Upper lobe of right lung (tissue), 1 donor: ENCODE data around the gene ORM2. TPM values are rescaled to one million over a fixed set of nuclear protein-coding genes. Genes with fewer than 3 reads are reported as not detected.

Experiments used
- ATAC-seq: fragments of 200-7000 bp; cut with Tn5 transposase; one replicate; pipeline ENCODE4 v1.9.1; 2020; ENCODE audit warnings: mild to moderate bottlenecking, moderate library complexity
- DNase-seq: peaks from one replicate; pipeline ENCODE4 v3.0.0-alpha.2; 2020
- H3K27ac ChIP-seq: fragments of 200-600 bp; one replicate; pipeline ENCODE4 v1.8.0; 2022
- H3K27me3 ChIP-seq: fragments of 200-600 bp; one replicate; pipeline ENCODE4 v1.8.0; 2022; ENCODE audit warnings: mild to moderate bottlenecking
- H3K36me3 ChIP-seq: fragments of 200-600 bp; one replicate; pipeline ENCODE4 v1.8.0; 2022
- H3K4me1 ChIP-seq: fragments of 200-600 bp; one replicate; pipeline ENCODE4 v1.8.0; 2022
- H3K4me3 ChIP-seq: fragments of 200-600 bp; one replicate; pipeline ENCODE4 v1.8.0; 2022; ENCODE audit warnings: mild to moderate bottlenecking
- H3K9me3 ChIP-seq: fragments of 200-600 bp; one replicate; pipeline ENCODE4 v1.8.0; 2022
- intact Hi-C: fragments of 100-400 bp; cut with DNase I; formaldehyde crosslinking; loops from one replicate; pipeline ENCODE4 v1.11.0; 2022
- total RNA-seq: library from RNA; stranded (reverse); fragmentation: NEBNext Ultra II Directional; extraction: Animal tissue kit (Norgen Biotek cat#: 25700); gene quantifications from one replicate; pipeline ENCODE4 v1.2.1, GENCODE V29; 2021
- TF ChIP-seq, protein P1 (sequence below): fragments of 200-600 bp; IDR thresholded peaks from one replicate; pipeline ENCODE4 v1.8.0; 2022; ENCODE audit warnings: antibody characterized with exemption
- donor health status: DM: no; HTN: yes; CAD: no; lungs with severe emphysema.

ORM2 gene
- total RNA-seq, 1 donor from 2014 or later = 3.9 TPM

- no peak for ATAC-seq
- intact Hi-C loops = no loop called here
- TF ChIP-seq, protein P1, sequence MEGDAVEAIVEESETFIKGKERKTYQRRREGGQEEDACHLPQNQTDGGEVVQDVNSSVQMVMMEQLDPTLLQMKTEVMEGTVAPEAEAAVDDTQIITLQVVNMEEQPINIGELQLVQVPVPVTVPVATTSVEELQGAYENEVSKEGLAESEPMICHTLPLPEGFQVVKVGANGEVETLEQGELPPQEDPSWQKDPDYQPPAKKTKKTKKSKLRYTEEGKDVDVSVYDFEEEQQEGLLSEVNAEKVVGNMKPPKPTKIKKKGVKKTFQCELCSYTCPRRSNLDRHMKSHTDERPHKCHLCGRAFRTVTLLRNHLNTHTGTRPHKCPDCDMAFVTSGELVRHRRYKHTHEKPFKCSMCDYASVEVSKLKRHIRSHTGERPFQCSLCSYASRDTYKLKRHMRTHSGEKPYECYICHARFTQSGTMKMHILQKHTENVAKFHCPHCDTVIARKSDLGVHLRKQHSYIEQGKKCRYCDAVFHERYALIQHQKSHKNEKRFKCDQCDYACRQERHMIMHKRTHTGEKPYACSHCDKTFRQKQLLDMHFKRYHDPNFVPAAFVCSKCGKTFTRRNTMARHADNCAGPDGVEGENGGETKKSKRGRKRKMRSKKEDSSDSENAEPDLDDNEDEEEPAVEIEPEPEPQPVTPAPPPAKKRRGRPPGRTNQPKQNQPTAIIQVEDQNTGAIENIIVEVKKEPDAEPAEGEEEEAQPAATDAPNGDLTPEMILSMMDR = no peak
- Histone ChIP-seq H3K4me1 (no peaks in the 10 kb centered on the region), H3K9me3 (no peaks in the 10 kb centered on the region), H3K27me3 (no peaks in the 10 kb centered on the region), H3K4me3 (no peak overlapping the region), H3K27ac (no peak overlapping the region), H3K36me3 (peaks cover 100% of the 10 kb centered on the region)
- peak; percentile 47 for DNase-seq
These were observed 27.1 kb downstream of the ORM2 start for GRCh38 chr9:114356792-114357191.

DNA sequence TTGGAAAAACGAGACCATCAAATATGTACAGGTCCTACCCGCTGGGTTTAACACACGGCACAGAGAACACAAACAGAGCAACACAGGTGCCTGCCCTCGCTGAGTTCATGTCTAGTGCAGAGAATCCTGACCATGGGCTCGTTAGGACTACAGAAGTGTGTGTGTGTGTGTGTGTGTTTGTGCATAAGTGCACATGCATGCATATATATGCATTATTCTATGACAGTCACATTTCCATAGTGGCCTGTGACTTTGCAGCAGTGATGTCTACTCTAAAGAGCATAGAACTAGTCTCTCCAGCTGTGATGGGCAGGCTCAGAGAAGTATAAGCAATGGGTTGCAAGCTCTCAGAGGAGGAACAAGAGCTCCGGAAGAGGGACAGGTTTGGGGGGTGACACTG lies 27.7 kb downstream of the ORM2 start:
- intact Hi-C loops = no loop called here
- ATAC-seq (no peak), DNase-seq (no peak)
- no peaks in the 10 kb centered on the region for H3K27me3 ChIP-seq
- H3K4me3 ChIP-seq = no peak overlapping the region
- no peaks in the 10 kb centered on the region for H3K4me1 ChIP-seq
- H3K36me3 ChIP-seq = peaks cover 100% of the 10 kb centered on the region
- TF ChIP-seq, protein P1 = no peak
- H3K9me3 ChIP-seq = no peaks in the 10 kb centered on the region
- H3K27ac ChIP-seq = no peak overlapping the region

DNA sequence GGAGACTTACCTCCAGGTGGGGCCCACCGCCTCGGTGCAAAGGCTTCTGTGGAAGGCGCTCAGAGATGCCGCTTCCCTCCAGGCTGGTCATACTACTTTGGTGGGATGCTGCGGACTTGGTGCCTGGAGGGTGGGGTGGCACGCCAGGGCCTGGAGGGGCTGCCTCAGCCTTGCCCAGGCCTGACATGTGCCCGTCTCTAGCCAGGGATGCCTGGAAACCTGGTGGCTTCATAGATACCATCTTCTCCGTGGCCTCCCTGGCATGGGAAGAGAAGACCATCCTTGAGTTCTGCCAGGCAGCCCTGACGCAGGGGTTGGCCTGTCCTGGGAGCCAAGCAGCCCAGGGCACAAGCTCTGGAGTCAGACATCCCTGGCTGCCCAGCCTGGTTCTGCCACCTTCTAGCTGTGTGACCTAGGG lies 28.3 kb downstream of the ORM2 start:
- Histone ChIP-seq H3K4me3 (no peak overlapping the region), H3K27me3 (no peaks in the 10 kb centered on the region), H3K27ac (no peak overlapping the region), H3K4me1 (no peaks in the 10 kb centered on the region), H3K36me3 (peaks cover 99% of the 10 kb centered on the region), H3K9me3 (no peaks in the 10 kb centered on the region)
- DNase-seq (peak; percentile 49), ATAC-seq (no peak)
- TF ChIP-seq, protein P1 = no peak
- intact Hi-C loops = no loop called here

- Histone ChIP-seq H3K4me1 (peaks cover 16% of the 10 kb centered on the region), H3K9me3 (no peaks in the 10 kb centered on the region), H3K36me3 (peaks cover 99% of the 10 kb centered on the region), H3K27me3 (no peaks in the 10 kb centered on the region), H3K27ac (no peak overlapping the region), H3K4me3 (no peak overlapping the region)
- TF ChIP-seq, protein P1 = no peak
- ATAC-seq (no peak), DNase-seq (peak; percentile 44)
- intact Hi-C loops = no loop called here
These were observed 30.1 kb downstream of the ORM2 start for GRCh38 chr9:114359801-114360200.

GRCh38 chr9:114361542-114361941 lies 31.9 kb downstream of the ORM2 start:
- no peak for ATAC-seq
- peaks cover 31% of the 10 kb centered on the region for H3K4me1 ChIP-seq
- peaks cover 87% of the 10 kb centered on the region for H3K36me3 ChIP-seq
- TF ChIP-seq, protein P1 = no peak
- intact Hi-C loops = no loop called here
- no peaks in the 10 kb centered on the region for H3K9me3 ChIP-seq
- peak; percentile 43 for DNase-seq
- no peak overlapping the region for H3K27ac ChIP-seq
- no peaks in the 10 kb centered on the region for H3K27me3 ChIP-seq
- H3K4me3 ChIP-seq = no peak overlapping the region

DNA sequence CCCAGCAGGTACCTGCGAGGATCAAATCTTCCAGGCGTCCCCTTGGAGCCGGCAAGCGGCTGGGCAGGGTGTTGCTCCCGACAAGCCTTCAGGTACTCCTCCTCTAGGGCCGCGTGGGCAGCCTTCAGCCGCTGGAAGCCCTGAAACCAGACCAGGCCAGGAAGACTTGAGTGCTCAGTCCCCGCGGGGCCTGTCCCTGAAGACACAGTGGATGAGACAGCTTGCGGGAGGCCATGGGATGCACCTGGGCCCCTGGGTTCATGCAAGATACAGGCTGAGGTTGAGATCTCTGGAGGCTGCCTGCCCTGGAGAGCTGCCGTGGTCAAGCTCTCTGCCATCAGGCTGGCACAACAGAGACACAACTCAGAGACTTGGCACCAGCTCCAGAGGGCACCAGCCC lies 32.7 kb downstream of the ORM2 start:
- DNase-seq (peak; percentile 53), ATAC-seq (no peak)
- peaks cover 39% of the 10 kb centered on the region for H3K4me1 ChIP-seq
- H3K36me3 ChIP-seq = peaks cover 84% of the 10 kb centered on the region
- TF ChIP-seq, protein P1 = no peak
- intact Hi-C loops = no loop called here
- H3K27ac ChIP-seq = no peak overlapping the region
- H3K4me3 ChIP-seq = no peak overlapping the region
- no peaks in the 10 kb centered on the region for H3K27me3 ChIP-seq
- no peaks in the 10 kb centered on the region for H3K9me3 ChIP-seq
